ENCODE results near the gene TSEN15. TPM values are rescaled to one million over a fixed set of nuclear protein-coding genes. Genes with fewer than 3 reads are reported as not detected.

Gene TSEN15
- total RNA-seq, 3 donors from 2014 or later = 6.7 to 21.2 (median 13.5) TPM

GRCh38 chr1:184112176-184112948 lies 60.8 kb downstream of the TSEN15 start:
- no peak for DNase-seq
- H3K9me3 ChIP-seq = no peaks in the 10 kb centered on the region
- H3K36me3 ChIP-seq (ENCODE audit: low read depth) = no peaks in the 10 kb centered on the region
- no peaks in the 10 kb centered on the region for H3K4me1 ChIP-seq (ENCODE audit: low read depth)
- intact Hi-C loops (cut with DNase I, micrococcal nuclease) = no loop called here
- no peak overlapping the region for H3K4me3 ChIP-seq
- no peak for ATAC-seq
- TF ChIP-seq, protein P1, sequence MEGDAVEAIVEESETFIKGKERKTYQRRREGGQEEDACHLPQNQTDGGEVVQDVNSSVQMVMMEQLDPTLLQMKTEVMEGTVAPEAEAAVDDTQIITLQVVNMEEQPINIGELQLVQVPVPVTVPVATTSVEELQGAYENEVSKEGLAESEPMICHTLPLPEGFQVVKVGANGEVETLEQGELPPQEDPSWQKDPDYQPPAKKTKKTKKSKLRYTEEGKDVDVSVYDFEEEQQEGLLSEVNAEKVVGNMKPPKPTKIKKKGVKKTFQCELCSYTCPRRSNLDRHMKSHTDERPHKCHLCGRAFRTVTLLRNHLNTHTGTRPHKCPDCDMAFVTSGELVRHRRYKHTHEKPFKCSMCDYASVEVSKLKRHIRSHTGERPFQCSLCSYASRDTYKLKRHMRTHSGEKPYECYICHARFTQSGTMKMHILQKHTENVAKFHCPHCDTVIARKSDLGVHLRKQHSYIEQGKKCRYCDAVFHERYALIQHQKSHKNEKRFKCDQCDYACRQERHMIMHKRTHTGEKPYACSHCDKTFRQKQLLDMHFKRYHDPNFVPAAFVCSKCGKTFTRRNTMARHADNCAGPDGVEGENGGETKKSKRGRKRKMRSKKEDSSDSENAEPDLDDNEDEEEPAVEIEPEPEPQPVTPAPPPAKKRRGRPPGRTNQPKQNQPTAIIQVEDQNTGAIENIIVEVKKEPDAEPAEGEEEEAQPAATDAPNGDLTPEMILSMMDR (IDR thresholded peaks at IDR 0.05) = no peak

DNA sequence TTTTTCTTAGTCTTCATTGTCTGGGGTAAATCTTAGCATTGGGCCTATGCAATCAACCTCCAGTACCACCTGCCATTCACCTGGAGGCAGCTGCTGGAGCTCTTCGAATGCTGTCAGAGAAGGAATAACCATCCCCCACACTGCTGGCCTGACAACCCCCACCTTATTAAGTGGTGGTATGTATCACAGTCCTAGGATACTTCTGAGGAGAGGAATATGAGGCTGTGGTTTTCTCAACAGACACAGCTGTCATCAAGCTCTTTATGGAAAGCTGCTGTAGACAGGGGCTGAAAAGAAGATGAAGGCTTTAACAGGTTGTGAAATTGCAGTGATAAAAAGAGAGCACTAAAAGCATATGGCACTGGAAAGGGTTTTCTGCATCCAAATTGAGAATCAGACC lies 61.7 kb downstream of the TSEN15 start:
- intact Hi-C loops (cut with DNase I, micrococcal nuclease) = no loop called here
- Histone ChIP-seq H3K4me3 (no peak overlapping the region), H3K4me1 (ENCODE audit: low read depth) (no peaks in the 10 kb centered on the region), H3K9me3 (no peaks in the 10 kb centered on the region), H3K36me3 (ENCODE audit: low read depth) (no peaks in the 10 kb centered on the region)
- no peak for DNase-seq
- no peak for ATAC-seq
- TF ChIP-seq, protein P1 (IDR thresholded peaks at IDR 0.05) = no peak

GRCh38 chr1:184114818-184115398 lies 63.4 kb downstream of the TSEN15 start:
- Histone ChIP-seq H3K4me1 (ENCODE audit: low read depth) (no peaks in the 10 kb centered on the region), H3K9me3 (no peaks in the 10 kb centered on the region), H3K36me3 (ENCODE audit: low read depth) (no peaks in the 10 kb centered on the region), H3K4me3 (no peak overlapping the region)
- intact Hi-C loops (cut with DNase I, micrococcal nuclease) = no loop called here
- TF ChIP-seq, protein P1 (IDR thresholded peaks at IDR 0.05) = no peak
- DNase-seq (no peak), ATAC-seq (no peak)

GRCh38 chr1:184116287-184116686 lies 64.8 kb downstream of the TSEN15 start:
- DNase-seq (no peak), ATAC-seq (no peak)
- intact Hi-C loops (cut with DNase I, micrococcal nuclease) = no loop called here

DNA sequence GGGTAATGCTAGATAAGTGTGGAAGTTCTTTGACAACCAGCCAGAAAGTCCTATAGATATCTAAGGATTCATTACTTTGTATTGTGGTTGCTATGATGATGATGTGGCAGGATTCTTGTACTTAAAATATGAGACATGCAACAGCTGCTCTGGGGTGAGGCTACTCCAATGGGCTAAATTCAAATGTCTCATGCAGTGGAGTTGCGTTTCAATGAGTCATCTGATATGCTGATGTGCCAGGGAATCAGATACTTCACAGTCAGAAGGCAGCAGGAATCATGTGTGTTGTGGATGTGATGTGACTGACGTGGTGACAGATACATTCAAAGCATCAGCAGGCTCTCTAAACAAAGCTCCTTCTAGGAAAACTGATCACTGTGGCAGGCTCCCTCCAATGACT lies 66.5 kb downstream of the TSEN15 start:
- ATAC-seq (no peak), DNase-seq (no peak)
- Histone ChIP-seq H3K36me3 (ENCODE audit: low read depth) (no peaks in the 10 kb centered on the region), H3K9me3 (no peaks in the 10 kb centered on the region), H3K4me1 (ENCODE audit: low read depth) (no peaks in the 10 kb centered on the region), H3K4me3 (no peak overlapping the region)
- intact Hi-C loops (cut with DNase I, micrococcal nuclease) = no loop called here
- TF ChIP-seq, protein P1 (IDR thresholded peaks at IDR 0.05) = no peak

More at GRCh38 chr1:184116287-184116686, 64.8 kb downstream of the TSEN15 start:
- Histone ChIP-seq H3K4me3 (no peak overlapping the region), H3K36me3 (ENCODE audit: low read depth) (no peaks in the 10 kb centered on the region), H3K4me1 (ENCODE audit: low read depth) (no peaks in the 10 kb centered on the region), H3K9me3 (no peaks in the 10 kb centered on the region)
- TF ChIP-seq, protein P1 (IDR thresholded peaks at IDR 0.05) = no peak

Other genes starting within 250 kb of the TSEN15 start
- gene RGL1, start 246.6 kb upstream of the TSEN15 start, total RNA-seq = 10 to 100 TPM in 2 of 3 donors, 1 to 10 TPM in 1; 6.2 to 29.8 (median 15.9) TPM
- gene COLGALT2, start 14.0 kb upstream of the TSEN15 start, total RNA-seq = 1 to 10 TPM in 1 of 3 donors, under 1 TPM in 2; 0.35 to 7.6 (median 0.48) TPM

Data from mucosa of descending colon (tissue), 3 donors.